Uterus (tissue), 4 donors: ENCODE measurements around the gene KDELR1. TPM values are rescaled to one million over a fixed set of nuclear protein-coding genes. Genes with fewer than 3 reads are reported as not detected.
"Not testable (repeated sequence)": the region's sequence is repeated elsewhere in the genome, so short reads cannot be mapped to it uniquely, and the experiment has no call there.

Source experiments
- DNase-seq, 2 donors: peaks; one replicate each; pipeline ENCODE4 v3.0.0-alpha.2; 2019 to 2020
- H3K27ac ChIP-seq, 2 donors: fragments of 200-600 bp; sonication (generic); 1 replicate in 1 of 2; 2 replicates in 1 of 2; pipeline ENCODE4 v1.5.1; 2016 to 2018
- H3K27me3 ChIP-seq, 2 donors: fragments of 200-600 bp; sonication (generic); one replicate each; pipeline ENCODE4 v1.5.1; 2018 to 2019; ENCODE audit warnings: control low read depth in 1 of 2
- H3K36me3 ChIP-seq, 2 donors: fragments of 200-600 bp; sonication (generic); one replicate each; pipeline ENCODE4 v1.5.1; 2019; ENCODE audit warnings: control low read depth in 1 of 2
- H3K4me1 ChIP-seq, 2 donors: fragments of 200-600 bp; sonication (generic); one replicate each; pipeline ENCODE4 v1.5.1; 2018 to 2019; ENCODE audit warnings: control low read depth in 1 of 2
- H3K4me3 ChIP-seq, 2 donors: fragments of 200-600 bp; sonication (generic); 1 replicate in 1 of 2; 2 replicates in 1 of 2; pipeline ENCODE4 v1.5.1; 2018 to 2019; ENCODE audit warnings: mild to moderate bottlenecking in 1 of 2
- H3K9me3 ChIP-seq, 2 donors: fragments of 200-600 bp; sonication (generic); one replicate each; pipeline ENCODE4 v1.5.1; 2019; ENCODE audit warnings: control low read depth in 1 of 2
- POLR2A ChIP-seq, 2 donors: fragments of 450-650 bp; IDR thresholded peaks; one replicate each; pipeline ENCODE4 v1.6.1; 2016; ENCODE audit warnings: antibody characterized with exemption in 2 of 2, mild to moderate bottlenecking in 1 of 2, moderate library complexity in 1 of 2
- intact Hi-C: fragments of 100-400 bp; cut with DNase I; formaldehyde crosslinking; loops from one replicate; pipeline ENCODE4 v1.15.1; 2023; ENCODE audit warnings: low total_unique reads
- total RNA-seq, 4 donors: library from RNA; depleted of rRNA in 3 of 4; stranded (reverse); fragments of >200 nt in 3 of 4; gene quantifications; one replicate each; pipeline versions ENCODE4 v1.1.0 to v1.2.4, GENCODE V29; 2014 to 2023
- TF ChIP-seq, protein P1 (sequence below), 4 experiments: fragments of 200-600 bp in 2 of 4; fragments of 450-650 bp in 2 of 4; sonication (generic) in 2 of 4; IDR thresholded peaks; one replicate each; pipeline ENCODE4 v1.5.1; 2016 to 2019; ENCODE audit warnings: antibody characterized with exemption in 4 of 4, mild to moderate bottlenecking in 2 of 4, moderate library complexity in 1 of 4
- donor health status: DM: yes; HTN: yes; CAD: no.

The KDELR1 gene
- total RNA-seq, 4 donors from 2014 or later: 58.5 to 137 (median 89.3) TPM

DNA sequence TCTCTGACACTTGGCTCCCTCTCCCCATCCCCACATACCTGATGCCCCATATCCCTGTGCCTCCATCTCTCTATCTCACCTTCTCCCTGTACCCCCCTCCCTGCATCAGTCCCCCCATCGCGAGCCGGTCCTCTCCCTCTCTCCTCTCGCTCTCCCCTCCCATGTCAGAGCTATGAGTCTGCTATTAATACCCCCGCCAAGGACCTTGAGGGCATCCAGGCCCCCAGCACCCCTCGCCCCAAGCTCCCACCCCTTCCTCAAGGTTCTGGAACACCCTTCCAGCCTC is 3.8 kb upstream of the KDELR1 start:
- H3K36me3 ChIP-seq: no peaks in the 10 kb centered on the region
- H3K27me3 ChIP-seq: peaks cover 25 to 44% of the 10 kb centered on the region in 2 donors
- no peak overlapping the region for H3K27ac ChIP-seq
- TF ChIP-seq POLR2A (IDR thresholded peaks at IDR 0.05): no peak
- TF ChIP-seq, protein P1, sequence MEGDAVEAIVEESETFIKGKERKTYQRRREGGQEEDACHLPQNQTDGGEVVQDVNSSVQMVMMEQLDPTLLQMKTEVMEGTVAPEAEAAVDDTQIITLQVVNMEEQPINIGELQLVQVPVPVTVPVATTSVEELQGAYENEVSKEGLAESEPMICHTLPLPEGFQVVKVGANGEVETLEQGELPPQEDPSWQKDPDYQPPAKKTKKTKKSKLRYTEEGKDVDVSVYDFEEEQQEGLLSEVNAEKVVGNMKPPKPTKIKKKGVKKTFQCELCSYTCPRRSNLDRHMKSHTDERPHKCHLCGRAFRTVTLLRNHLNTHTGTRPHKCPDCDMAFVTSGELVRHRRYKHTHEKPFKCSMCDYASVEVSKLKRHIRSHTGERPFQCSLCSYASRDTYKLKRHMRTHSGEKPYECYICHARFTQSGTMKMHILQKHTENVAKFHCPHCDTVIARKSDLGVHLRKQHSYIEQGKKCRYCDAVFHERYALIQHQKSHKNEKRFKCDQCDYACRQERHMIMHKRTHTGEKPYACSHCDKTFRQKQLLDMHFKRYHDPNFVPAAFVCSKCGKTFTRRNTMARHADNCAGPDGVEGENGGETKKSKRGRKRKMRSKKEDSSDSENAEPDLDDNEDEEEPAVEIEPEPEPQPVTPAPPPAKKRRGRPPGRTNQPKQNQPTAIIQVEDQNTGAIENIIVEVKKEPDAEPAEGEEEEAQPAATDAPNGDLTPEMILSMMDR (IDR thresholded peaks at IDR 0.05): no peak
- H3K4me3 ChIP-seq: no peak overlapping the region
- no peaks in the 10 kb centered on the region for H3K9me3 ChIP-seq
- peaks cover 0 to 9% of the 10 kb centered on the region in 2 donors for H3K4me1 ChIP-seq
- intact Hi-C loops: loop anchor here (10.0 kb wide), 1 partner anchor 50 kb away; the partner anchor contains the start of gene GRWD1
- no peak for DNase-seq

DNA sequence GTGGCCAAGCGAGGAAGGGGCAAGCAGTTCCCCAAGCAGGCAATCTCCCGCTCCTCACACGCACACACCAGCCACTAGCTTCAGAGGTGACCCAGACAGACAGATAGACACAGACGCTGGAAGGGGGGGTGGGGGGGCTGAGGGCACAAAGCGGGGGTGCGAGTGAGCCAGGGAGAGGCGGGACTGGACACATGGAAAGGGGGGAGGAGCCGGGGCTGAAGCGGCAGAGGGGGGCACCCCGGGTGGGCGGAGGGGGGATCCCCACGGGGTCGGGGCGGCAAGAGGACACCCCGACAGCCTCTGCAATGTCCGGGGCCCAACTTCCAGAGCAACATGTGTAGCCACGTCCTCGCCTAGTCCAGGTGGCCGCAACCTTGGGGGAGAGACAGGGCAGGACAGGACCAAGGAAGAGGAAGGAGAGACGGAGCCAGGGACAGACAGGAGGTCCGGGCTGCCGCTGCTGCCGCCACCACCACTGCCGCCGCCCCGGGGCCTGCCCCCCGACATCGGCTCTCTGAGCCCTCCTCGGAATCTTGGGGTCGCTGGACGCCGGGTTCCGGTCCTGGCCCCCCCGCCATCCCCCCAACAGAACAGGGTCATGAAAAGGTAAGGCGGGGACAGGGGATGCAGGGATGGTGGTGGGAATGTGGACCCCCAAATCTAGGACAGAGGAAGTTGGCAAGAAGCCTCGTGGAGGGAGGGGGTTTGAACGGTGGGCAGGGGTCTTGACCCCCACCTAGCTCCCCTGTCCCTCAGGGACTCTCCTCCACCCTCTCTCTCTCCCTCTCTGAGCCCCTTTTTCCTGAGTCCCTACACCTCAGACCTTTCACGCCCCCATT is 3.2 kb upstream of the KDELR1 start:
- intact Hi-C loops: loop anchor here (10.0 kb wide), 1 partner anchor 50 kb away; the partner anchor contains the start of gene GRWD1
- Histone ChIP-seq H3K27me3 (peaks cover 25 to 44% of the 10 kb centered on the region in 2 donors), H3K9me3 (no peaks in the 10 kb centered on the region), H3K4me3 (no peak overlapping the region), H3K27ac (no peak overlapping the region), H3K4me1 (peaks cover 0 to 13% of the 10 kb centered on the region in 2 donors), H3K36me3 (no peaks in the 10 kb centered on the region)
- DNase-seq: no peak
- TF ChIP-seq POLR2A (IDR thresholded peaks at IDR 0.05): no peak
- TF ChIP-seq, protein P1 (IDR thresholded peaks at IDR 0.05): no peak

DNA sequence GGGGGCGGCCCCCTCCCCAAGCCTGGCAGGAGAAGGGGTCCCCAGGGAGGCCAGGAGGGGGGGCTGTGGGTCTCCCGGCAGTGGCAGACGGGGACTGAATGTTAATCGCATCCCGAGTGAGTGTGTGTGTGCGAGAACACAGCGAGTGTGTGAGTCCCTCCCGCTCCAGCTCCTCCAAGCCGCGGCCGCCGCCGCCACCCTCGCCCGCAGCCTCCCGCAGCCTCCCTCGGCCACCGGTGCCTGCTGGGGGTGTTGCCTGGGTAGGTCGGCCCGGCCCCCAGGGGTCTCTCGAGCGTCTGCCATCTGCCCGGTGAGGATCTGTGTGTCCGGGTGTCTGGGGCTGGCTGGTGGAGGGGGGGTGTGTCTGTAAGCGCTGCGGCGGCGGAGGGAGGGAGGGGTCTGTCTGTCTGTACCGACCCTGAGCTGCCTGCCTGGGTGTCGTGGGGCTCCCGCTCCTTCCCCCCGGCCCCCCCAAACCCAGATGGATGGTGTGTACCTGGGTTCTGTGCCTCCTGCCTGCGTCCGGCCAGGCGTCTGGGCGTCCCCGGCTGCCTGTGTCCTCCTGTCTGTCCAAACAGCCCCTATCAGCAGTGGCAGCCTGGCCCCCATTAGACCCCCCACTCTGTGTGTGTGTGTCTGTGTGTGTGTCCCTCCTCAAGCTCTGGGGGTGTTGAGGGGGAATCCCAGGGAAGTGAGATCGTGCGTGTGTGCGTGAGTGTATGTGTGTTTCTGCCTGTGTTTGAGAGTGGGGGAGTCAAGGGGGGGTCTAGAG is 2.4 kb upstream of the KDELR1 start, which contains the start of gene GRIN2D:
Gene GRIN2D (plus strand): TSS at position 110 of the 772 bp plus-strand sequence. CDS start 4,725 bp downstream, outside the sequence.
- intact Hi-C loops: loop anchor here (10.0 kb wide), 1 partner anchor 51 kb away; the partner anchor contains the start of gene GRWD1
- Histone ChIP-seq H3K36me3 (no peaks in the 10 kb centered on the region), H3K27ac (no peak within 1 kb of the TSS), H3K4me1 (peaks cover 0 to 16% of the 10 kb centered on the region in 2 donors), H3K4me3 (no peak within 1 kb of the TSS), H3K27me3 (peaks cover 25 to 44% of the 10 kb centered on the region in 2 donors), H3K9me3 (no peaks in the 10 kb centered on the region)
- TF ChIP-seq POLR2A (IDR thresholded peaks at IDR 0.05): no peak
- TF ChIP-seq, protein P1 (IDR thresholded peaks at IDR 0.05): no peak
- DNase-seq: no peak

DNA sequence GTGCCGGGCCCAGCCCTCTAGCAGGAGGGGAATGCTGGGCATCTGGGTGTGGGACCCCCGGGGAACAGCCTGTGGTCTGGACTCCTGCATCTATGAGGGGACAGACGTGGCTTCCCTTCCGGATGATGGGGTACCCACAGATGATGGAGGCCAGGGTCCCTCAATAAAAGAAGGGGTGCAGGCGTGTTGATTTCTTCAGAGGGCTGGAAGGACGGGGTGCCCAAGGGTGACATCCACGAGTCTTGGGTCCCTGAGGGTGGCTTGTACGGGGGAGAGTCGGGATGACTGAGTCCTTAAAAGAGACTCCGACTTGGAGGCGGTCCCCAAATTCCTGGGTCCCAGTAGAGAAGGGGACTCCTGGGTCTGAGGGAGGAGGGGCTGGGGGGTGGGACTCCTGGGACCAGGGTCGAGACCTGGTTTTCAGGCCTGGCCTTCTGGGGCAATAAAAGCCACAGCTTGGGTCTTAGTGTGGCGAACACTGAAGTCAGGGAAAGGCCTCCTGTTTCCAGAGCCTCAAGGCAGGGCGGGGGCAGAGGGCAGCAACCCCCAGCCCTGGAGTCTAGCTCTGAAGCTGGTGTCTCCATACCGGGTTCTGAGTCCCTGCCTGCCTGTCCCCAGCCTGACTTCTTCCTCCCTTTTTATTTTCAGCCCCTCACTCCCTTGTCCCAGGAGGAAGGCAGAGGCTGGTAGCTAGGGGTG is 1.7 kb upstream of the KDELR1 start:
- Histone ChIP-seq H3K4me3 (no peak overlapping the region), H3K9me3 (no peaks in the 10 kb centered on the region), H3K36me3 (no peaks in the 10 kb centered on the region), H3K4me1 (peaks cover 0 to 16% of the 10 kb centered on the region in 2 donors), H3K27ac (no peak overlapping the region), H3K27me3 (peaks cover 25 to 44% of the 10 kb centered on the region in 2 donors)
- TF ChIP-seq, protein P1 (IDR thresholded peaks at IDR 0.05): no peak
- TF ChIP-seq POLR2A (IDR thresholded peaks at IDR 0.05): no peak
- intact Hi-C loops: loop anchor here (10.0 kb wide), 1 partner anchor 52 kb away; the partner anchor contains the start of gene GRWD1
- no peak for DNase-seq

DNA sequence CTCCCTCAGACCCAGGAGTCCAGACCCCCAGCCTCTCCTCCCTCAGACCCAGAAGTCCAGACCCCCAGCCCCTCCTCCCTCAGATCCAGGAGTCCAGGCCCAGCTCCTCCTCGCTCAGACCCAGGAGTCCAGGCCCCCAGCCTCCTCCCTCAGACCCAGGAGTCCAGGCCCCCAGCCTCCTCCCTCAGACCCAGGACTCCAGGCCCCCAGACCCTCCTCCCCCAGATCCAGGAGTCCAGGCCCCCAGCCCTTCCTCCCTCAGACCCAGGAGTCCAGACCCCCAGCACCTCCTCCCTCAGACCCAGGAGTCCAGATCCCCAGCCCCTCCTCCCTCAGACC is 624 bp upstream of the KDELR1 start:
- intact Hi-C loops: loop anchor here (10.0 kb wide), 1 partner anchor 53 kb away; the partner anchor contains the start of gene GRWD1
- not testable (repeated sequence) for DNase-seq, H3K36me3 ChIP-seq, H3K9me3 ChIP-seq, H3K27ac ChIP-seq
- peaks cover 20 to 36% of the 10 kb centered on the region in 2 donors for H3K27me3 ChIP-seq
- H3K4me1 ChIP-seq: peaks cover 0 to 16% of the 10 kb centered on the region in 2 donors
- peak overlapping the region in 1 of 2 donors; percentile 91 for H3K4me3 ChIP-seq
